ENCODE results near the gene CEBPZOS. TPM values are rescaled to one million over a fixed set of nuclear protein-coding genes. Genes with fewer than 3 reads are reported as not detected.
A peak's percentile ranks its signal among the peaks of the same experiment; 100 is the strongest.

Gene CEBPZOS
- total and polyA plus RNA-seq, 9 of the 15 experiments (the other 6 are each of a cell fraction or from before 2014, with no cell fraction given): 21.7 to 64.8 (median 46.7) TPM

GRCh38 chr2:37231241-37232130 is 35.2 kb downstream of the CEBPZOS start, which contains the start of the genes CEBPZ and NDUFAF7 (continued):
- TF ChIP-seq USF1 (CRISPR knock-in tag; IDR thresholded peaks at IDR 0.05) (no peak), ZNF766 (CRISPR knock-in tag; conservative IDR thresholded peaks at IDR 0.05) (no peak), CCAR2 (IDR thresholded peaks at IDR 0.05; ENCODE audit: low read depth, low read length) (no peak), E2F5 (CRISPR knock-in tag; IDR thresholded peaks at IDR 0.05) (peak; percentile 77; the same call in 1 of the 2 replicates), SUPT5H (IDR thresholded peaks at IDR 0.05) (peak; percentile 97), FOXM1 (IDR thresholded peaks at IDR 0.05; ENCODE audit: low read depth) (no peak), FOXM1 (CRISPR knock-in tag; IDR thresholded peaks at IDR 0.05; ENCODE audit: low read depth) (no peak; the same call in 1 of the 2 replicates), RFX5 (IDR thresholded peaks at IDR 0.05; ENCODE audit: low read depth, low read length) (no peak), HMBOX1 (IDR thresholded peaks at IDR 0.05) (no peak), SP1 (CRISPR knock-in tag; IDR thresholded peaks at IDR 0.05) (no peak), U2AF1 (optimal IDR thresholded peaks at IDR 0.05; ENCODE audit: low read depth, low read length) (no peak), HOMEZ (CRISPR knock-in tag; IDR thresholded peaks at IDR 0.05) (no peak), DACH1 (IDR thresholded peaks at IDR 0.05; ENCODE audit: partially characterized antibody) (no peak), KLF6 (CRISPR knock-in tag; IDR thresholded peaks at IDR 0.05; ENCODE audit: borderline replicate concordance) (no peak), ZNF551 (CRISPR knock-in tag; IDR thresholded peaks at IDR 0.05) (no peak), COPS2 (conservative IDR thresholded peaks at IDR 0.05) (no peak), ASH1L (IDR thresholded peaks at IDR 0.05; ENCODE audit: borderline replicate concordance, low read depth, partially characterized antibody) (no peak), NCOA2 (IDR thresholded peaks at IDR 0.05; ENCODE audit: partially characterized antibody in 2 of 2) (no peak), RNF2 (IDR thresholded peaks at IDR 0.05) (peak; percentile 46; the same call in 1 of the 2 replicates), RBM39 (optimal IDR thresholded peaks at IDR 0.05; ENCODE audit: low read depth, low read length) (no peak), SMAD4 (CRISPR knock-in tag; conservative IDR thresholded peaks at IDR 0.05) (no peak), ZFP36 (IDR thresholded peaks at IDR 0.05; ENCODE audit: low read depth, low read length, partially characterized antibody) (no peak), KHSRP (IDR thresholded peaks at IDR 0.05) (no peak), FOXJ2 (tag; IDR thresholded peaks at IDR 0.05) (no peak), CHD2 (IDR thresholded peaks at IDR 0.05; ENCODE audit: low read depth, low read length) (no peak), NCOA4 (IDR thresholded peaks at IDR 0.05; ENCODE audit: partially characterized antibody) (no peak), ATF1 (CRISPR knock-in tag; IDR thresholded peaks at IDR 0.05) (0 out of 2 replicates have a peak, but pooled peaks have one; percentile 15), ATF1 (tag; IDR thresholded peaks at IDR 0.05) (peak; percentile 94)
